Peyer's patch (tissue), 4 donors: ENCODE measurements around the gene LYPD1.

Experiments used
- POLR2A ChIP-seq, 2 donors: fragments of 450-650 bp; IDR thresholded peaks; one replicate each; pipeline ENCODE4 v1.5.1; 2017; ENCODE audit warnings: antibody characterized with exemption in 2 of 2, mild to moderate bottlenecking in 2 of 2, moderate library complexity in 2 of 2
- TF ChIP-seq, protein P1 (sequence below), 6 experiments: fragments of 450-650 bp in 4 of 6; fragments of 200-600 bp in 2 of 6; sonication (generic) in 1 of 6; IDR thresholded peaks; one replicate each; pipeline ENCODE4 v1.5.1; 2017 to 2019; ENCODE audit warnings: antibody characterized with exemption in 6 of 6, mild to moderate bottlenecking in 3 of 6, moderate library complexity in 1 of 6

- TF ChIP-seq, protein P1, sequence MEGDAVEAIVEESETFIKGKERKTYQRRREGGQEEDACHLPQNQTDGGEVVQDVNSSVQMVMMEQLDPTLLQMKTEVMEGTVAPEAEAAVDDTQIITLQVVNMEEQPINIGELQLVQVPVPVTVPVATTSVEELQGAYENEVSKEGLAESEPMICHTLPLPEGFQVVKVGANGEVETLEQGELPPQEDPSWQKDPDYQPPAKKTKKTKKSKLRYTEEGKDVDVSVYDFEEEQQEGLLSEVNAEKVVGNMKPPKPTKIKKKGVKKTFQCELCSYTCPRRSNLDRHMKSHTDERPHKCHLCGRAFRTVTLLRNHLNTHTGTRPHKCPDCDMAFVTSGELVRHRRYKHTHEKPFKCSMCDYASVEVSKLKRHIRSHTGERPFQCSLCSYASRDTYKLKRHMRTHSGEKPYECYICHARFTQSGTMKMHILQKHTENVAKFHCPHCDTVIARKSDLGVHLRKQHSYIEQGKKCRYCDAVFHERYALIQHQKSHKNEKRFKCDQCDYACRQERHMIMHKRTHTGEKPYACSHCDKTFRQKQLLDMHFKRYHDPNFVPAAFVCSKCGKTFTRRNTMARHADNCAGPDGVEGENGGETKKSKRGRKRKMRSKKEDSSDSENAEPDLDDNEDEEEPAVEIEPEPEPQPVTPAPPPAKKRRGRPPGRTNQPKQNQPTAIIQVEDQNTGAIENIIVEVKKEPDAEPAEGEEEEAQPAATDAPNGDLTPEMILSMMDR (IDR thresholded peaks at IDR 0.05): no peak
- no peak for TF ChIP-seq POLR2A (IDR thresholded peaks at IDR 0.05)
These were observed 1.3 kb upstream of the LYPD1 start for GRCh38 chr2:132671151-132671835.
